Retinal pigment epithelial cell (primary cell): ENCODE results near the gene KRTAP9-2.
"Not testable (repeated sequence)": the region's sequence is repeated elsewhere in the genome, so short reads cannot be mapped to it uniquely, and the experiment has no call there.

Experiments
- DNase-seq: peaks from one replicate; pipeline ENCODE4 v3.0.0-alpha.2; 2010; ENCODE audit warnings: low read depth
- H3K4me3 ChIP-seq: 2 replicates; pipeline ENCODE4 v1.5.1; 2011; ENCODE audit warnings: mild to moderate bottlenecking, low read length, control low read depth, moderate library complexity
- CTCF ChIP-seq: conservative IDR thresholded peaks from 2 replicates; pipeline ENCODE4 v1.5.1; 2011; ENCODE audit warnings: low read depth, low read length, control low read depth, inconsistent platforms

Gene KRTAP9-2

DNA sequence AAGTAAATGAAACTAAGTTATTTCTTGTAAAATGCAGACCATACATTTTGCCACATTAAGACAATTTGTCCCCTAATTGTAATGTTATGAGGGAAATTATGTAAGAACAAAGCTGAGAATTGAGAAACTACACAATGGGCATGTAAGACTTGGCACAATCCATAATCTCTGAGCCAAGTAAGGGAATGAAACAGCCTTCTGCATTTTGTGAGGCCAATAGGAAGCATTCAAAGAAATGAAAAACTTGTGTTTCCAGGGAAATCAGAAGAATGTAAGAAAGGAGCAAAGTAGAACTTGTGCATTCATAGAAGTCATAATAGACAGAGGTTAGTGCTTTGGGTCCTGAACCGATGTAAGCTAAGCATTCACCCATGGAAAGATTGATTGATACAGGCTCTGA, 24.8 kb downstream of the KRTAP9-2 start:
- H3K4me3 ChIP-seq = no peak overlapping the region
- no peak for TF ChIP-seq CTCF
- DNase-seq = no peak

GRCh38 chr17:41254861-41255260, 28.4 kb downstream of the KRTAP9-2 start:
- TF ChIP-seq CTCF = no peak
- H3K4me3 ChIP-seq = no peak overlapping the region
- no peak for DNase-seq

DNA sequence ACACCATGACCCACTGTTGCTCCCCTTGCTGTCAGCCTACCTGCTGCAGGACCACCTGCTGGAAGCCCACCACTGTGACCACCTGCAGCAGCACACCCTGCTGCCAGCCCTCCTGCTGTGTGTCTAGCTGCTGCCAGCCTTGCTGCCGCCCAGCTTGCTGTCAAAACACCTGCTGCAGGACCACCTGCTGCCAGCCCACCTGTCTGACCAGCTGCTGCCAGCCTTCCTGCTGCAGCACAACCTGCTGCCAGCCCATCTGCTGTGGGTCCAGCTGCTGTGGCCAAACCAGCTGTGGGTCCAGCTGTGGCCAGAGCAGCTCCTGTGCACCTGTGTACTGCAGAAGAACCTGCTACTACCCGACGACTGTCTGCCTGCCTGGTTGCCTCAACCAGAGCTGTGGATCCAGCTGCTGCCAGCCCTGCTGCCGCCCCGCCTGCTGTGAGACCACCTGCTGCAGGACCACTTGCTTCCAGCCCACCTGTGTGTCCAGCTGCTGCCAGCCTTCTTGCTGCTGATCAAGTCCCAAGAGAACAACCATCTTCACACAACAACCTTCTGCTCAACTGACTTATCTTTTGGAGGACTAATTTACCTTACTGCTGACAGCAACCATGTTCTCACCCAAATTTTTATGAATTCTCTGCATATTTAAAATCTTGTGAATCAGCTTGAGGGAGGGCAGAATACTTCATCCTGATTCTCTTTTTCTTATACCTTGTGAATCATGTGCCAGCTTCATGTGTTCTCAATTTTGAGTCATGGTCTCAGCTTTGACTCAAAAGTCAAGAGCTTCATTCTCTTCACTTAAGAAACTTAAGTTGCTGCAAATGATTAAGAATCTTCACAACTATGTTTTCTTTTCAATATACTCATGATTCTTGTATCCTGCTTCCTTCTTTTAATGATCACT, 29.2 kb downstream of the KRTAP9-2 start, which contains the start of gene KRTAP9-9:
Gene KRTAP9-9 (plus strand): TSS at position 4 of the 910 bp plus-strand sequence.
- DNase-seq, H3K4me3 ChIP-seq: not testable (repeated sequence)

- no peak for DNase-seq
- no peak for TF ChIP-seq CTCF
- no peak overlapping the region for H3K4me3 ChIP-seq
Measured at GRCh38 chr17:41256291-41256685, 29.8 kb downstream of the KRTAP9-2 start.

- TF ChIP-seq CTCF = no peak
- no peak overlapping the region for H3K4me3 ChIP-seq
- DNase-seq = no peak
Measured at GRCh38 chr17:41258406-41258805, 32.0 kb downstream of the KRTAP9-2 start.

DNA sequence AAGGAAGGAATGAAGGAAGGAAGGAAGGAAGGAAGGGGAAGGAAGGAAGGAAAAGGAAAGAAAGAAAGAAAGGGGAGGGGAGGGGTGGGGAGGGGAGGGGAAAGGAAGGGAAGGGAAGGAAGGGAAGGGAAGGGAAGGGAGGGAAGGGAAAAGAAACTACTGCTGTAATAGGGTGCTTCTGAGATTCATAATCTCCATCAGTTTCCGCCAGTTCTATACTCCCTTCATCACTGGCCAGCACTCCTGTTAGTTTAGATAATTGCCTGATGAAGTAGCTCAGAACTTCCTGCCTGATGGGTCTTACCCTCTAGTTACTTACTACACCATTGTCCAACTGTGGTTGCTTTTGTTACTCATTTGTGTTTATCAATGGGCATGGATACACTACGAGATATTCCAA, 36.8 kb downstream of the KRTAP9-2 start:
- DNase-seq = no peak
- H3K4me3 ChIP-seq = no peak overlapping the region
- no peak for TF ChIP-seq CTCF

DNA sequence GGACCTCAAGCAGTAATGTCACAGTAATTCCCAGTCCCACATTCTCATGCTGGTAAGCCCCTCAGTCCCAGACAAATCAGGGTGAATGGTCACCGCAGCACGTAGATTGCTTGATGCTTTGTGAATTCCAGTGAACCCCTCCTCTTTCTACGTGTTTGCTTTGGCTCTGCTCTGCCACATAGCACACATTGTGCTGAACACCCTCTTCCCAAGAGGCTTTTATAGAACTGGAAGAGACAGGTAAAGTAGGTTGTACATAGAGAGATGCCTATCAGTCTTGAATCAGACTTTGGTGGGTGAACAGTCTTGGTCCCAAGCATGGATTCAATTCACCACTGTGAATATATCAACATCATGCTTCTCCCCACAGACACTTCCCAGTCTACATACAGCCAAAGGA, 38.2 kb downstream of the KRTAP9-2 start:
- TF ChIP-seq CTCF = no peak
- H3K4me3 ChIP-seq = no peak overlapping the region
- no peak for DNase-seq
